Left lung (tissue), 10 donors: Measurements from ENCODE around the gene CBX5. TPM values are rescaled to one million over a fixed set of nuclear protein-coding genes. Genes with fewer than 3 reads are reported as not detected.

Source experiments
- ATAC-seq: fragments of 200-7000 bp; cut with Tn5 transposase; one replicate; pipeline ENCODE4 v1.9.1; 2020; ENCODE audit warnings: moderate library complexity
- DNase-seq, 4 donors: peaks; one replicate each; pipeline ENCODE4 v3.0.0-alpha.2; 2013 to 2020
- H3K27ac ChIP-seq, 2 donors: fragments of 200-600 bp; sonication (generic) in 1 of 2; one replicate each; pipeline versions ENCODE4 v1.5.0 to v1.8.0; 2020 to 2021
- H3K27me3 ChIP-seq, 2 donors: fragments of 200-600 bp; sonication (generic) in 1 of 2; one replicate each; pipeline versions ENCODE4 v1.5.0 to v1.8.0; 2020 to 2021
- H3K36me3 ChIP-seq, 2 donors: fragments of 200-600 bp; sonication (generic) in 1 of 2; one replicate each; pipeline versions ENCODE4 v1.5.0 to v1.8.0; 2020 to 2021
- H3K4me1 ChIP-seq, 2 donors: fragments of 200-600 bp; one replicate each; pipeline ENCODE4 v1.8.0; 2021
- H3K4me3 ChIP-seq, 2 donors: fragments of 200-600 bp; sonication (generic) in 1 of 2; one replicate each; pipeline versions ENCODE4 v1.5.0 to v1.8.0; 2020 to 2021; ENCODE audit warnings: mild to moderate bottlenecking in 1 of 2
- H3K9me3 ChIP-seq, 2 donors: fragments of 200-600 bp; sonication (generic) in 1 of 2; one replicate each; pipeline versions ENCODE4 v1.5.0 to v1.8.0; 2020 to 2021
- CTCF ChIP-seq, 2 donors: fragments of 200-600 bp; sonication (generic) in 1 of 2; IDR thresholded peaks; one replicate each; pipeline versions ENCODE4 v1.5.0 to v1.8.0; 2021; ENCODE audit warnings: antibody characterized with exemption in 2 of 2
- intact Hi-C, 2 donors: fragments of 100-400 bp; cut with DNase I; formaldehyde crosslinking; loops; one replicate each; pipeline versions ENCODE4 v1.11.2 to v1.14.2; 2022
- polyA plus RNA-seq, 6 donors: library from polyadenylated mRNA; unstranded; fragments of 120-200 nt; gene quantifications; one replicate each; pipeline ENCODE4 v1.2.1, GENCODE V29; 2013; ENCODE audit not compliant: insufficient read length in 6 of 6
- total RNA-seq, 2 donors: library from RNA; stranded (reverse); fragmentation: NEBNext Ultra II Directional; extraction: Animal tissue kit (Norgen Biotek cat#: 25700); gene quantifications; one replicate each; pipeline ENCODE4 v1.2.1, GENCODE V29; 2021
- donor health status: DM: no; HTN: yes; CAD: no.
- donor health status: DM: no; HTN: no; CAD: no.

The CBX5 gene
- total and polyA plus RNA-seq, 8 donors = 69.8 to 134 (median 113) TPM

- Histone ChIP-seq H3K4me1 (peaks cover 11 to 83% of the 10 kb centered on the region in 2 donors), H3K27me3 (peaks cover 0 to 14% of the 10 kb centered on the region in 2 donors), H3K9me3 (no peaks in the 10 kb centered on the region), H3K36me3 (no peaks in the 10 kb centered on the region), H3K4me3 (peak overlapping the region; percentile 3 to 46), H3K27ac (peak overlapping the region in 1 of 2 donors; percentile 86)
- DNase-seq (no peak), ATAC-seq (no peak)
- no peak for TF ChIP-seq CTCF (IDR thresholded peaks at IDR 0.05)
- intact Hi-C loops = no loop called here
Measured at GRCh38 chr12:54300225-54300731, 20.4 kb upstream of the CBX5 start.

GRCh38 chr12:54299515-54300224, 19.7 kb upstream of the CBX5 start:
- intact Hi-C loops = loop anchor here in 1 of 2 donors (10.0 kb wide), 1 partner anchor 65 kb away; the partner anchor contains the start of gene GPR84
- peak overlapping the region in 1 of 2 donors; percentile 46 for H3K4me3 ChIP-seq
- no peaks in the 10 kb centered on the region for H3K9me3 ChIP-seq
- H3K27ac ChIP-seq = peak overlapping the region in 1 of 2 donors; percentile 86
- H3K4me1 ChIP-seq = peaks cover 11 to 83% of the 10 kb centered on the region in 2 donors
- no peak for DNase-seq
- no peak for TF ChIP-seq CTCF (IDR thresholded peaks at IDR 0.05)
- peaks cover 0 to 14% of the 10 kb centered on the region in 2 donors for H3K27me3 ChIP-seq
- no peak for ATAC-seq
- H3K36me3 ChIP-seq = no peaks in the 10 kb centered on the region

GRCh38 chr12:54298904-54299303, 19.0 kb upstream of the CBX5 start:
- intact Hi-C loops = loop anchor here in 1 of 2 donors (10.0 kb wide), 1 partner anchor 66 kb away; the partner anchor contains the start of gene GPR84
- DNase-seq = no peak
- peaks cover 0 to 14% of the 10 kb centered on the region in 2 donors for H3K27me3 ChIP-seq
- no peaks in the 10 kb centered on the region for H3K9me3 ChIP-seq
- H3K4me3 ChIP-seq = peak overlapping the region in 1 of 2 donors; percentile 46
- no peak for TF ChIP-seq CTCF (IDR thresholded peaks at IDR 0.05)
- H3K27ac ChIP-seq = peak overlapping the region in 1 of 2 donors; percentile 86
- ATAC-seq = no peak
- H3K4me1 ChIP-seq = peaks cover 5 to 83% of the 10 kb centered on the region in 2 donors
- no peaks in the 10 kb centered on the region for H3K36me3 ChIP-seq

- intact Hi-C loops = loop anchor here in 1 of 2 donors (10.0 kb wide), 1 partner anchor 68 kb away; the partner anchor contains the start of gene GPR84
- Histone ChIP-seq H3K36me3 (peaks cover 0 to 21% of the 10 kb centered on the region in 2 donors), H3K4me3 (peak overlapping the region in 1 of 2 donors; percentile 46), H3K4me1 (peaks cover 0 to 92% of the 10 kb centered on the region in 2 donors), H3K27ac (peak overlapping the region in 1 of 2 donors; percentile 86), H3K9me3 (no peaks in the 10 kb centered on the region), H3K27me3 (peaks cover 0 to 14% of the 10 kb centered on the region in 2 donors)
- TF ChIP-seq CTCF (IDR thresholded peaks at IDR 0.05) = no peak
- ATAC-seq = no peak
- no peak for DNase-seq
Measured at GRCh38 chr12:54296393-54297099, 16.6 kb upstream of the CBX5 start.
